NCI-H2107 treated with DMSO at 0.1 percent for 48 hours (cell line): Measurements from ENCODE around the gene FRMD5.

Experiments
- DNase-seq: peaks from one replicate; lab custom pipeline; 2025; ENCODE audit not compliant: unreplicated experiment; lab: John Stamatoyannopoulos, UW

Gene FRMD5

GRCh38 chr15:43931790-43932435 lies 263.2 kb downstream of the FRMD5 start:
- no peak for DNase-seq

DNA sequence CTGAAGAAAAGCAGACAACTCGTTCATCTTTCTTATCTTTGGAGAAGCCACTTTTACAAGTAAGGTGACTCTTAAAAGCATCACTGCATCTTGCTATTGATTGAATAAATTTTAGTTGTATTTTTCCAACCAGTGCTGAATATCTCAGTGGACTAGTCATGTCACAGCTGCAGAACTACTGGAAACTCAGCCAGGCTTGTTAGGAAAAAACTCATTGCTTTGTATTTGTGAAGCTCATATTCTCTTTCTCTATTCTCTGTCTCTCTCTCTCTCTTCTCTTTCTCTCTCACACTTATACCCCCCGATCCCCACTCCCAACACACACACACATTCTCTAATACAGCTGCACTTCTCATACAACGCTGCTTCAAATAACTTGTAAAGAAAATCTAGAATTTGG lies 264.0 kb downstream of the FRMD5 start:
- DNase-seq: no peak

- DNase-seq: no peak
Observed at GRCh38 chr15:43930556-43930955, 264.5 kb downstream of the FRMD5 start.

- DNase-seq: no peak
Observed at GRCh38 chr15:43930079-43930478, 265.0 kb downstream of the FRMD5 start.

DNA sequence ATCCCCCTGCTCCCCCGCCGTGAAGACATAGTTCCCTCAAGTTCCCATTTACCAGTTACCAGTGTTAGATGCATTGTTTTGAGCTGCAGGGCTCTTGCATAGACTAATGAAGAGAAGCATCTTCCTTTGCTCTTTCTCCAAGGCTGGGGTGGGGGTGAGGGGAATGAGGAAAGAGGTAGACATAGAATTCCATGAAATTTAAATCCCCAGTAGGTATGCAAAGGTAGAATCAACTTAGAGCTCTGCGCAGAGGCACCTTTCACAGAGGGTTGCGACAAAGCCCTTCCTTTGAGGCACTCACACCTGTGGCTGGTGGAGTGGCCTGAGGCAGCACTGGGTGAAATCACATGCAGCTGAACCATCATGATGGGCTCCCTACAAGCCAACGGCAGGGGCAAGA lies 266.9 kb downstream of the FRMD5 start:
- DNase-seq: no peak

DNA sequence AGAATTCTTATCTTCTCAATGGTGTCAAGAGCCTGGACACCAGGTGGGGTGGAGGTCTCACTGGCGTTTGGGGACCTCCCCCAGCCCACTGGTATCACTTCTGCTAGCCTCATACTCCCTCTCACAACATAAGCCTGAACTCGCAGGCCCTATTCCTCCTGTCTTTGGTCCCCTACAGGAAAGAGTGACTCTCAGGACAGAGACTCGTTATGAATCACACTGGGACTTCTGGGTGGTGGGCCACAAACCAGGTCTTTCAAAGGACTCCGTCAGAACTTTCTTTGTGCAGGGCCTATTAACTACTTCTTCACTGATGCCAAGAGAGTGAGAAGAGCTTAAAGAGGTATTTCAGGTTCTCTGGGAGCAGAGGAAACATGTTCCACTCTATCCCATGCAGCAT lies 267.9 kb downstream of the FRMD5 start:
- DNase-seq: no peak

- DNase-seq: no peak
Observed at GRCh38 chr15:43923553-43923952, 271.5 kb downstream of the FRMD5 start.

- DNase-seq: no peak
Observed at GRCh38 chr15:43922021-43922420, 273.1 kb downstream of the FRMD5 start.

DNA sequence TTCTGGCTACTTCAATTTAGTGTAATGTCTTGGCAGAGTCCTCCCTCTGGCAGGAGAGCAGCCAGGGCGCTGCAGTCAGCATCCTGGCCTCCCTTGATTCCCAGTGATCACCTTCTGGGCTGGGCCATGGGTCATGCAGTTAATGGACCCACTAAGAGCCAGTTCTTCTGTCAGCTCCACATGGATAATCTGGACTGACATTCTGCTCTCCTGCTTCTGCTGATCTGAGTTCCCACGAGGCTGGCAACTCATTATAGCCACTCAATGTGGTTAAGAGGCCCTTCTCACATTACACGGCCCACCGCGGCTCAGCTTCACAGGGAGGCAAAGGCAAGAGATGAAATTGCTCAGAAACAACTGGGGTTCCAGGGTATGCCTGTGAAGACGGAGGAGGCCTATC lies 274.3 kb downstream of the FRMD5 start:
- DNase-seq: peak; percentile 72

GRCh38 chr15:43920254-43920600 lies 274.8 kb downstream of the FRMD5 start:
- DNase-seq: no peak

DNA sequence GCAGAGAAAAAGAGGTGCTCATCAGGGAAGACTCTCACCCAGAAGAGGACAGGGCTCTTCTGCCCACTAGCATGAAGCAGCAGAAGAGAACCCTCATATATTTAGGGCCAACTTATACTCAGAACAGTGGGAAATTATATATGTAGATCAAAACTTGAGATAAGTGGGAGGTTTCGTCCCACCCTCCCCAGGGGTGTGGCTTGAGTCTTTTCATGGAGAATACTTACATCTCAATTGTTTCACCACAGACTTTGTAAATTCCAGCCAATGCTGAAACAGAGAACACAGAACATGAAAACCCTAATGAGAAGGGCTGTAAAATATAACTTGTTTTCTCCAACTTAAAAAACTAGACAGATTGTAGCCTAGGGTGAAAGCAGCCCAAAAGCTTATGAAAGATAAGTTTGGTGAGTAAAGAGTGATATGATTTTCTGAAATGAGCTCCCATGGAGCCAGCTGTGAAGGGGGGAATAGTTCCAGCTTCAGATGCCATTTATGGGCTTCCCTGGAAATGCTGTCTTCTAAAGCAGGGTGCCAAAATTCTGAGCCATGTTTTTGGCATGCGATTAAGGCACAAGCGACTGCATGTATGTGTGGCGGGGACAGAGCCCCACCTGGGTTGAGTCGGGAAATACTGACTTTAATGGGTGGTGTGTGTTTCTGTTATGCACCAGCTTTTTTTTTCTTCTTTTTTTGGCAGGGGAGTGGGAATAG lies 275.4 kb downstream of the FRMD5 start:
- DNase-seq: no peak

GRCh38 chr15:43918717-43919116 lies 276.4 kb downstream of the FRMD5 start:
- DNase-seq: no peak

- DNase-seq: no peak
Observed at GRCh38 chr15:43916326-43916660, 278.8 kb downstream of the FRMD5 start.

GRCh38 chr15:43915631-43916325 lies 279.3 kb downstream of the FRMD5 start:
- DNase-seq: no peak

- DNase-seq: no peak
Observed at GRCh38 chr15:43913941-43914340, 281.1 kb downstream of the FRMD5 start.

- DNase-seq: no peak
Observed at GRCh38 chr15:43913026-43913780, 281.9 kb downstream of the FRMD5 start.

GRCh38 chr15:43912208-43912607 lies 282.9 kb downstream of the FRMD5 start:
- DNase-seq: no peak

DNA sequence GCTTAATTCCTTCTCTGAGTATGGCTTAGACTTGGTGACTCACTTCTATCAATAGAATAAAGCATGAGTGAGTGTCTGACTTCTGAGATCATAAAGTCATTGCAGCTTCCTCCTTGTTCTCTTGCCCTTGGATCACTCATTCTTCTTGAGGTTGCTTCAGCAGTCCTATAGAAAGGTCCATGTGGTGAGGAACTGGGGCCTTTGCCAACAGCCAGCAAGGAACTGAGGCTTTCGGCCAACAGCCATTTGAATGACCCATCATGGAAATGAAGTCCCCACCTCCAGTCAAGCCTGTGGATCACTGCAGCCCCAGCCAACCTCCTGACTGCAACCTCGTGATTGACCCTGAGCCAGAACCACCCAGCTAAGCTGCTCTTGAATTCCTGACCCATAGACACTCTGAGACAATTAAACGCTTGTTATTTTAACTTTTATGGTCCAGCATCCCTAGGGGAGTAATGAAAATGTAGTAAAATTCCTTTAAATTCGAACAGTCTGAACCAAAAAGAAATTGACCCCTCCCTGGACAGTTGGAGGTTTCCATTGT lies 283.8 kb downstream of the FRMD5 start:
- DNase-seq: no peak

DNA sequence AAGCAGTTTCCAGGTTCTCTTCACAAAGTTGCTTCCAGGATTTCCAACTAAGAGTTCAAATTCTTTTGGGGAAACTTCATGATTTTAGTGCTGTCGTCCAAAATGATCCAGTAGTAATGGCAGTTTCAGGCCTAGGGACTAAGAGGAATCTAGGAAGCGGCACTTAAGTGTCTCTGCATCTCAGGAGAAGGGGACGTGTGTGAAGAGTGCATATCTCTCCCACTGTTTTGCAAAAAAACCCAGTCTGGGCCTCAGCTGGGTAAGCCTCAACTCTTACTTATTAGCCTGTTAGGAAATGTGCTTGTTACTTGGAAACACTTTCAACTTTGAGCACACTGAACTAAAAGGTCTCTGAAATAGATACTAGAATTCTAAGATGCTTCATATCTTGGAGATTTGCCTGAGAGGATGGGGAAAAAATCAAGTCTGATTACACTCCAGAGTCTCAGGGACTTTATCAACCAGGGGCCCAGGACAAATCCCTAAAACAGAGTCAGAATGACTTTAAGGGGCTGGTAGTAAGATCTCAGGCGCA lies 286.5 kb downstream of the FRMD5 start:
- no peak for DNase-seq

DNA sequence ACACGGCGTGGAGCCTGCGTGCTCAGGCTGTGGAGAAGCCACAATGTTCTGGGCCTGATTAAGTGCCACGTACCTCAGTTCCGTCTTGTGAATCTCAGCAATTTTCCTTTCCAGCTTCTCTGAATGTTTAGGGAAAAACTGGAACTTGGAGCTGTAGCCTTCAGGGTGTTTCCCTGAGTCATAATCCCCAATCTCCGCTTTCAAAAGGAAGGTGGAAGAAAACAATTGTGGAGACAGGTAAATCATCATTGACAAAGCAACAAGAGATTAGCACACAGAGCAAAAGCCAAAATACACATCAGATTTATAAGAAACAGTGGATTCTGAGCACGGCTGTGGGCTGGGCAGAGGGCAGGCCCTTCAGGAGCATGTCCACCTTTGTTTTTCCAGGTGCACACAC lies 289.3 kb downstream of the FRMD5 start:
- DNase-seq: no peak

DNA sequence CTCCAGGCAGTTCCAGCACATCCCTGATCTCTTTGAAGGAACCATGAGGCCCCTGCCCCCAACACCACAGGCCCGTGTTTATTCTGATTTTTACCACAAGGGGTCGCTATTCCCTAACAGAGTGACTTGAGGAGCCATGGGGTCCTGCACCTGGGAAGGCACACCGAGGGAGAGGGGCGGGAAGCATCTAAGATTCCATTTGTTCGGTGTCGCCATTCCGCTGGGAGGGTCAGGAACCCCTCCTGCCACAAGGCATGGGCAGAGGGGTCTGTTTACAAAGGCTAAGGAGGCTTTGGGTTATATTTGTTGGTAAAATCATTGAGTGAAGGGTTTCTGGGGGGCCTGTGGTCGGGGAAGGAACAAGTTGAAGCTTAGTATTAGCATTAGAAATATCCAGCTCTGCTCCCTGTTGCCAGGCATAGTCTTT lies 291.2 kb downstream of the FRMD5 start:
- peak; percentile 8 for DNase-seq
